Activated T-helper 1 cell treated with anti-CD3 and anti-CD28 coated beads, Interleukin-12 subunit alpha, Interleukin-12 subunit beta, Interleukin-2, Interleukin-4 antibody, amounts not matched to agents 30 ng/mL and 10 ng/mL and 1 ng/mL, durations not matched to agents 14 hours and 24 hours and 36 hours (primary cell): ENCODE measurements around the gene POU6F2. TPM values are rescaled to one million over a fixed set of nuclear protein-coding genes. Genes with fewer than 3 reads are reported as not detected.

Experiments
- DNase-seq: peaks from one replicate; pipeline ENCODE4 v3.0.0; 2021; ENCODE audit warnings: low spot score
- H3K27ac Mint-ChIP-seq: one replicate; pipeline ENCODE4 v1.8.0; 2021; ENCODE audit warnings: mild to moderate bottlenecking, mixed read lengths
- H3K27me3 Mint-ChIP-seq: one replicate; pipeline ENCODE4 v1.8.0; 2022; ENCODE audit warnings: mild to moderate bottlenecking, moderate library complexity, mixed read lengths; ENCODE audit not compliant: insufficient read depth
- H3K36me3 Mint-ChIP-seq: one replicate; pipeline ENCODE4 v1.8.0; 2021; ENCODE audit warnings: low read depth, mixed read lengths
- H3K4me1 Mint-ChIP-seq: one replicate; pipeline ENCODE4 v1.8.0; 2021; ENCODE audit warnings: low read depth, mixed read lengths
- H3K4me3 Mint-ChIP-seq: one replicate; pipeline ENCODE4 v1.8.0; 2021; ENCODE audit warnings: mild to moderate bottlenecking, moderate library complexity, mixed read lengths
- H3K9me3 Mint-ChIP-seq: one replicate; pipeline ENCODE4 v1.8.0; 2021; ENCODE audit warnings: mixed read lengths
- intact Hi-C: fragments of 100-400 bp; cut with micrococcal nuclease; formaldehyde crosslinking; loops from one replicate; pipeline ENCODE4 v1.15.1; 2024
- total RNA-seq: library from RNA; stranded (reverse); gene quantifications from 2 replicates; pipeline ENCODE4 v1.2.3, GENCODE V29; 2022

The POU6F2 gene
- total RNA-seq, 1 donor from 2014 or later: not detected

GRCh38 chr7:39085590-39086049 is 107.9 kb downstream of the POU6F2 start:
- Mint-ChIP-seq H3K27me3 (peaks cover 4% of the 10 kb centered on the region), H3K9me3 (no peaks in the 10 kb centered on the region), H3K27ac (no peak overlapping the region), H3K36me3 (no peaks in the 10 kb centered on the region), H3K4me3 (no peak overlapping the region), H3K4me1 (no peaks in the 10 kb centered on the region)
- no peak for DNase-seq
- intact Hi-C loops: no loop called here

DNA sequence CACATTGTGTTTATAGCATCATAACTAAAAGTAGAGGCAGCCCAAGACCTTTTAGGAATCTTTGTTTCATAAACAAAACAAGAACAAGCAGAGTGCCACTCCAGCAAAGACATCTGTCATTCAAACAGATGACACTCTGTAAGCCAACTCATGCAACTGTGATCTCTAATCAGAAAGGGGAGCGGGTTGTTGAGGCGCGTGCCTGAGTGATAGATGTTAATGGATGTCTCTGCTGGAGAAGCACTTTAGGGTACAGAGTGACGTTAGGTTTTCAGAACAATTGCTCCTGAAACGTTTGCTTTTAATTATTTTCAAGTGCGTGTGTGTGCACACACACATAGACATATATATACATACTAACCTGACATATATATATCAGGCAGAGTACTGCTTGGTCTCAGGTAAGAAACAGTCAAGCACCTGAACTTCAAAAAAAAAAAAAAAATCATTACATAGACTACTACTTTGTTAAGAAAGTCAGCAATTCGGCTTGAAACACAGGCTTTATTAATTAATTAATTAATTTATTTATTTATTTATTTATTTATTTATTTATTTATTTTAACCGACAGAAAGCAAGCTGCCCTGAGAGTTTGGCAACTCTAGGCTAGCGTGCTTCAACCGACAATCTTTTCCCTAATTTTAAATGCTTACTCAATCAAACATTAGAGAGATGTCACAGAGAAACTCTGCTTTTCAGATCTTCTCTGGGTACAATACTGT is 109.1 kb downstream of the POU6F2 start:
- H3K9me3 Mint-ChIP-seq: no peaks in the 10 kb centered on the region
- H3K27ac Mint-ChIP-seq: no peak overlapping the region
- H3K4me1 Mint-ChIP-seq: no peaks in the 10 kb centered on the region
- no peak overlapping the region for H3K4me3 Mint-ChIP-seq
- no peak for DNase-seq
- intact Hi-C loops: no loop called here
- H3K36me3 Mint-ChIP-seq: no peaks in the 10 kb centered on the region
- H3K27me3 Mint-ChIP-seq: peaks cover 4% of the 10 kb centered on the region

GRCh38 chr7:39088730-39089593 is 111.3 kb downstream of the POU6F2 start:
- intact Hi-C loops: no loop called here
- Mint-ChIP-seq H3K27ac (no peak overlapping the region), H3K27me3 (peaks cover 2% of the 10 kb centered on the region)

GRCh38 chr7:39091145-39091544 is 113.4 kb downstream of the POU6F2 start:
- H3K9me3 Mint-ChIP-seq: no peaks in the 10 kb centered on the region
- H3K36me3 Mint-ChIP-seq: no peaks in the 10 kb centered on the region
- no peak overlapping the region for H3K4me3 Mint-ChIP-seq
- peaks cover 2% of the 10 kb centered on the region for H3K27me3 Mint-ChIP-seq
- DNase-seq: no peak
- intact Hi-C loops: no loop called here
- no peak overlapping the region for H3K27ac Mint-ChIP-seq
- no peaks in the 10 kb centered on the region for H3K4me1 Mint-ChIP-seq

More at GRCh38 chr7:39088730-39089593, 111.3 kb downstream of the POU6F2 start:
- DNase-seq: no peak
- H3K9me3 Mint-ChIP-seq: no peaks in the 10 kb centered on the region
- no peak overlapping the region for H3K4me3 Mint-ChIP-seq
- no peaks in the 10 kb centered on the region for H3K36me3 Mint-ChIP-seq
- no peaks in the 10 kb centered on the region for H3K4me1 Mint-ChIP-seq

DNA sequence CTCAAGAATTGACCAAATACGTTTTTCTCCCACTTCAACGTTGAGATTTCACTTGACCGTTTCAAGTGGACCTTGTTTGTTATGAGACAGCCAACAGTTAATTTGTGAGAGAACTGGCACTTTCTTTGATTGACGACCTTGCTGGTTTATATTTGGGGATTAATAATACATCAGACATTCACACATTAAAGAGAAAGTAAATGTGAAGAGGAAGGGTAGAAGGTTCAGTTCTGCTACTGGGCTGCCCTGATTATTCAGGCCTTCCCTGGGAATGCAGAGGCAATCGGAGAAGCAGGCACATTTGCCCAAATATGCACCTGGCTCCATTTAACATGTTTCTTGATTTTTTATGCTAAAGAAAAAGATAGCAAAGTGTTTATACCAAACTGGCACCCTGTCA is 114.1 kb downstream of the POU6F2 start:
- DNase-seq: no peak
- Mint-ChIP-seq H3K27ac (no peak overlapping the region), H3K36me3 (no peaks in the 10 kb centered on the region), H3K4me3 (no peak overlapping the region), H3K9me3 (no peaks in the 10 kb centered on the region), H3K27me3 (peaks cover 2% of the 10 kb centered on the region), H3K4me1 (no peaks in the 10 kb centered on the region)
- intact Hi-C loops: no loop called here

DNA sequence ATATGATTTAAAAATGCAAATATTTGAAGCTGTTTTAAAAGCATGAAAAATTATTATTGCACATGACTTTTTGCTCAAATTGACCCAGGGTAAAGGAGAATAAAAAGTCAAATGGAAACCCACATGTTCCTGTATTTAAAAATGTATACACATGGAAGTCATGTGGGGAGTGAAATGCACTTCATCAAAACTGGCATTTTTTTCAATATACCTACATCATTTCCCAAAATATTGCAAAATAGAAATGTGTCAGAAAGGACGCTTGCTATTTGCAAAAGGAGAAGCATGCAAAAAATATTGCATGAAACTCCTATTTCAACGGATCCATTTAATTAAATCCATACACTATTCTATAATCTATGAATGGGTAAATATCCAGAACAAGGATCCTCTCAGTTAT is 117.0 kb downstream of the POU6F2 start:
- Mint-ChIP-seq H3K27ac (no peak overlapping the region), H3K4me1 (no peaks in the 10 kb centered on the region), H3K9me3 (no peaks in the 10 kb centered on the region), H3K27me3 (peaks cover 2% of the 10 kb centered on the region), H3K36me3 (no peaks in the 10 kb centered on the region), H3K4me3 (no peak overlapping the region)
- DNase-seq: no peak
- intact Hi-C loops: no loop called here

- peaks cover 2% of the 10 kb centered on the region for H3K27me3 Mint-ChIP-seq
- H3K4me1 Mint-ChIP-seq: no peaks in the 10 kb centered on the region
- intact Hi-C loops: no loop called here
- DNase-seq: no peak
- no peaks in the 10 kb centered on the region for H3K36me3 Mint-ChIP-seq
- H3K4me3 Mint-ChIP-seq: no peak overlapping the region
- no peaks in the 10 kb centered on the region for H3K9me3 Mint-ChIP-seq
- H3K27ac Mint-ChIP-seq: no peak overlapping the region
Measured at GRCh38 chr7:39095875-39096619, 118.3 kb downstream of the POU6F2 start.

GRCh38 chr7:39098506-39098905 is 120.8 kb downstream of the POU6F2 start:
- no peaks in the 10 kb centered on the region for H3K36me3 Mint-ChIP-seq
- H3K27me3 Mint-ChIP-seq: peaks cover 2% of the 10 kb centered on the region

GRCh38 chr7:39099146-39099545 is 121.4 kb downstream of the POU6F2 start:
- Mint-ChIP-seq H3K27ac (no peak overlapping the region), H3K36me3 (no peaks in the 10 kb centered on the region), H3K4me3 (no peak overlapping the region), H3K9me3 (no peaks in the 10 kb centered on the region), H3K27me3 (no peaks in the 10 kb centered on the region), H3K4me1 (no peaks in the 10 kb centered on the region)
- no peak for DNase-seq
- intact Hi-C loops: no loop called here

More at GRCh38 chr7:39098506-39098905, 120.8 kb downstream of the POU6F2 start:
- no peak overlapping the region for H3K27ac Mint-ChIP-seq
- no peak for DNase-seq
- no peak overlapping the region for H3K4me3 Mint-ChIP-seq
- H3K4me1 Mint-ChIP-seq: no peaks in the 10 kb centered on the region
- no peaks in the 10 kb centered on the region for H3K9me3 Mint-ChIP-seq
- intact Hi-C loops: no loop called here

- no peaks in the 10 kb centered on the region for H3K27me3 Mint-ChIP-seq
- no peak overlapping the region for H3K27ac Mint-ChIP-seq
- H3K36me3 Mint-ChIP-seq: no peaks in the 10 kb centered on the region
- no peaks in the 10 kb centered on the region for H3K4me1 Mint-ChIP-seq
- no peak for DNase-seq
- intact Hi-C loops: no loop called here
- H3K9me3 Mint-ChIP-seq: no peaks in the 10 kb centered on the region
- H3K4me3 Mint-ChIP-seq: no peak overlapping the region
Measured at GRCh38 chr7:39100270-39100669, 122.6 kb downstream of the POU6F2 start.

DNA sequence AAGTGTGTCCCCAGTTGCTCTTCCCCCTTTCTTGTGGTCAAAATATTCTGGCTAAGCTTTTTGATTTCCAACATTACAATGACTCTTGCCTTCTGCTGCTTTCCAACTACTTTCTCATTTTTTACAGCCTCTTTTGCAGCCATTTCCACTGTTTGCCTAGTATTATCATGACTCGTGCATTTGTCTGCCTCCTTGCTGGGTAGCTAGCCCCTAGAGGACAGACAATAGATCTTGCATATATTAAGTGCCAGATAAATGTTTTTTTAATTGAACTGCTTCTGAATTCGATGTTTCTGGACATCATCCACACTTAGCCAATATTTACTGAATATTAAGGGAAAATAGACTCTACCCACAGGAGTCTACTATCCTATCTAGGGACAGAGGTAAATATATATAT is 124.5 kb downstream of the POU6F2 start:
- no peaks in the 10 kb centered on the region for H3K36me3 Mint-ChIP-seq
- H3K4me3 Mint-ChIP-seq: no peak overlapping the region
- H3K4me1 Mint-ChIP-seq: no peaks in the 10 kb centered on the region
- no peaks in the 10 kb centered on the region for H3K9me3 Mint-ChIP-seq
- H3K27me3 Mint-ChIP-seq: no peaks in the 10 kb centered on the region
- intact Hi-C loops: no loop called here
- DNase-seq: no peak
- H3K27ac Mint-ChIP-seq: no peak overlapping the region

DNA sequence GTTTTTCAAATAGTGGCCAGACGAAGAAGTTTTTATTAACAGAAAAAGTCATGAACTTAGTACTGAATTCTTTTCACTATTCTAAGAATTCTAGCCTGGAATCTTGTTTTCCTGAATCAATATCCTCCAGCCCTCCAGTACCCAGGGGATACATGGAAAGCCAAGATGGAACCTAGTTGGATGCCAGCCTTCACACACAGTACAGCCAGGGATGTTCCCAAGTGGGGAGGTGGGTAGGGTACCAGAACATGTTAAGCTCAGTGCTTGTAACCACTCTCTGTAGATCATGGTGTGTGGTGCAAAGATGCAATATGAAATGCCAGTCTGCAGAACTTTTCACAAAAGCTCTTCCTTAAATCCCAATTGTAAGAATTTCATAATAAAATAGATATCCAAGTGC is 128.0 kb downstream of the POU6F2 start:
- H3K27ac Mint-ChIP-seq: no peak overlapping the region
- no peaks in the 10 kb centered on the region for H3K27me3 Mint-ChIP-seq
- intact Hi-C loops: no loop called here
- DNase-seq: no peak
- no peak overlapping the region for H3K4me3 Mint-ChIP-seq
- H3K36me3 Mint-ChIP-seq: no peaks in the 10 kb centered on the region
- no peaks in the 10 kb centered on the region for H3K4me1 Mint-ChIP-seq
- H3K9me3 Mint-ChIP-seq: no peaks in the 10 kb centered on the region

DNA sequence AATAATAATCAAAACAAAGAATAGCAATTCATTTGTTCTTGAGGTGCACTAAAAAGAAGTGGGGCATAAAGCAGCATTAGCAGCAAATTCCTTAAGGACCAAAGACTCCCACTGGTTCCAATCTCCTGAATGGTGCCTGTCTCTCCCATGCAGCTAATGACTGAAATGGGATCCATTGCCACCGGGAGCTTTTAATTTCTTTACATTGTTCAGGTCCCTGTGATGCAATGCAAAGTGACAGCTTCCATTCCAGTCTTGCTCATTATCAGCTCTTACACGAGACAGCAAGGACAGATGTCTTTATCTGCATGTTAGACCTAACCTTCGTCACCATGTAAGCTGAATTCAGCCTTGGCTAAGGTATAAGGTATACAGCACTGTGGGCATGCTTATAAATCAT is 148.1 kb downstream of the POU6F2 start:
- Mint-ChIP-seq H3K27me3 (no peaks in the 10 kb centered on the region), H3K36me3 (no peaks in the 10 kb centered on the region), H3K9me3 (no peaks in the 10 kb centered on the region), H3K4me1 (no peaks in the 10 kb centered on the region), H3K4me3 (no peak overlapping the region), H3K27ac (no peak overlapping the region)
- intact Hi-C loops: no loop called here
- DNase-seq: no peak
